Aorta (tissue), 5 donors: ENCODE results near the gene COA6. TPM values are rescaled to one million over a fixed set of nuclear protein-coding genes. Genes with fewer than 3 reads are reported as not detected.
"Not testable (repeated sequence)": the region's sequence is repeated elsewhere in the genome, so short reads cannot be mapped to it uniquely, and the experiment has no call there.

Experiments
- ATAC-seq: fragments of 200-7000 bp; cut with Tn5 transposase; one replicate; pipeline ENCODE4 v1.9.1; 2022; ENCODE audit warnings: moderate library complexity; ENCODE audit not compliant: low FRiP score
- DNase-seq, 2 donors: peaks; one replicate each; pipeline ENCODE4 v3.0.0-alpha.2; 2020
- H3K27ac ChIP-seq, 2 donors: one replicate each; pipeline ENCODE4 v1.5.1; 2013; ENCODE audit warnings: low read length in 2 of 2, mild to moderate bottlenecking in 2 of 2, moderate library complexity in 2 of 2, control low read depth in 1 of 2, inconsistent platforms in 1 of 2, low read depth in 1 of 2
- H3K27me3 ChIP-seq, 2 donors: one replicate each; pipeline ENCODE4 v1.6.1; 2013; ENCODE audit warnings: control low read depth in 1 of 2, low read length in 1 of 2, mild to moderate bottlenecking in 1 of 2, moderate library complexity in 1 of 2; ENCODE audit not compliant: insufficient read depth in 2 of 2, control insufficient read depth in 1 of 2
- H3K36me3 ChIP-seq, 2 donors: one replicate each; pipeline ENCODE4 v1.6.1; 2013; ENCODE audit warnings: control low read depth in 1 of 2, low read length in 1 of 2, mild to moderate bottlenecking in 1 of 2; ENCODE audit not compliant: insufficient read depth in 2 of 2, control insufficient read depth in 1 of 2
- H3K4me1 ChIP-seq, 2 donors: one replicate each; pipeline ENCODE4 v1.6.1; 2013; ENCODE audit warnings: low read length in 2 of 2, control low read depth in 1 of 2, mild to moderate bottlenecking in 1 of 2, moderate library complexity in 1 of 2; ENCODE audit not compliant: insufficient read depth in 2 of 2, control insufficient read depth in 1 of 2
- H3K4me3 ChIP-seq, 2 donors: one replicate each; pipeline ENCODE4 v1.5.1; 2013; ENCODE audit warnings: low read length in 2 of 2, control low read depth in 1 of 2, mild to moderate bottlenecking in 1 of 2
- H3K9me3 ChIP-seq: one replicate; pipeline ENCODE4 v1.6.1; 2013; ENCODE audit warnings: mild to moderate bottlenecking, low read length; ENCODE audit not compliant: control insufficient read depth
- WGBS, 2 donors: extraction: QIAGEN DNeasy Blood & Tissue Kit; methylation state at CpG; one replicate each; pipeline ENCODE4 v1.1.7; 2013; 5-methylcytosine and 5-hydroxymethylcytosine counted together
- intact Hi-C, 2 donors: fragments of 100-400 bp; cut with DNase I; formaldehyde crosslinking; loops; one replicate each; pipeline versions ENCODE4 v1.14.2 to v1.15.0; 2022
- polyA plus RNA-seq, 2 donors: library from polyadenylated mRNA; stranded (reverse); fragments of 200-250 nt; gene quantifications; one replicate each; pipeline ENCODE4 v1.2.3, GENCODE V29; 2013
- total RNA-seq, 2 donors: library from RNA; stranded (reverse); fragmentation: NEBNext Ultra II Directional; extraction: Animal tissue kit (Norgen Biotek cat#: 25700); gene quantifications; one replicate each; pipeline ENCODE4 v1.2.1, GENCODE V29; 2021
- donor health status: healthy with polysubstance abuse.
- donor health status: Bipolar disorder and iron deficiency.
- donor health status: DM: no; HTN: no; CAD: no.
- donor health status: DM: no; HTN: no; CAD: no.
- donor health status: DM: yes; HTN: yes; CAD: no.

The COA6 gene
- total and polyA plus RNA-seq, 4 donors, result 12.3 to 53.8 (median 14.1) TPM

DNA sequence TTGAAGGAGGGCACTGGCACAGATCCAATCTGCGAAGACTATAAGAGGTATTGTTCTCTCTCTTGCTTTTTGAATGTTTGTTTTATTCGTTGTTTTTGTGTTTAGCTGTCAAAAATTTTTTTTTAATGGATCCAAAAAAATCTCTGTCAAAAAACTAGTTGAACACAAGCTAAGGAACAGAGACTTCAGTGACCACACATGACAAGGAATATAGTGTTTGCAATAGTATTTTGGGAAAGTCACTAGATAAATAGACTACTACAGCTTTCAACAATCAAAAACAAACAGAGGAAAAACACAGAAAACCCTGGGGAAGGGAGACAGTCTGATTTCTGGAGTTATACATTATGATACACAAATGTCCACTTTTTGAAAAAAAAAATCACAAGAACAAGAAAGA lies 36.9 kb upstream of the COA6 start:
- Histone ChIP-seq H3K4me1 (no peaks in the 10 kb centered on the region), H3K27me3 (no peaks in the 10 kb centered on the region), H3K9me3 (peaks cover 2% of the 10 kb centered on the region), H3K36me3 (no peaks in the 10 kb centered on the region), H3K27ac (no peak overlapping the region), H3K4me3 (no peak overlapping the region)
- ATAC-seq, result no peak
- WGBS, 2 donors, result 79 to 81% methylated on average over 2 of the region's 2 CpGs
- intact Hi-C loops, result no loop called here
- DNase-seq, result no peak

DNA sequence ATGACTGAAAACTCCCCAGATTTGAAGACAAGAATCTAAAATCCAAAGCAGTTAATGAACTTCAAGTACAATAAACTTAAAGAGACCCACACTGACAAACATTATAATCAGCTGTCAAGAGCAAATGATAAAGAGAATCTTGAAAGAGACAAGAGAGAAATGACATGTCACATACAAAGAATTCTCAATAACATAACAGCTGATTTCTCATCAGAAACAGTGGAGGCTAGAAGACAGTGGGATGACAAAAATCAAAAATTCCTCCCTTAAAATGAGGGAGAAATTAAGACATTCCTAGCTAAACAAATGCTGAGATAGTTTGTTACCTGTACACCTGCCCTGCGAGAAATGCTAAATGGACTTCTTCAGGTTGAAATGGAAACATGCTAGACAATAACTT lies 36.0 kb upstream of the COA6 start:
- H3K27ac ChIP-seq, result no peak overlapping the region
- no peaks in the 10 kb centered on the region for H3K27me3 ChIP-seq
- no peaks in the 10 kb centered on the region for H3K4me1 ChIP-seq
- H3K36me3 ChIP-seq, result no peaks in the 10 kb centered on the region
- no peak overlapping the region for H3K4me3 ChIP-seq
- DNase-seq (no peak), ATAC-seq (no peak)
- intact Hi-C loops, result no loop called here
- WGBS, 2 donors, result 95% methylated on average over 1 of the region's 1 CpG
- H3K9me3 ChIP-seq, result peaks cover 2% of the 10 kb centered on the region

DNA sequence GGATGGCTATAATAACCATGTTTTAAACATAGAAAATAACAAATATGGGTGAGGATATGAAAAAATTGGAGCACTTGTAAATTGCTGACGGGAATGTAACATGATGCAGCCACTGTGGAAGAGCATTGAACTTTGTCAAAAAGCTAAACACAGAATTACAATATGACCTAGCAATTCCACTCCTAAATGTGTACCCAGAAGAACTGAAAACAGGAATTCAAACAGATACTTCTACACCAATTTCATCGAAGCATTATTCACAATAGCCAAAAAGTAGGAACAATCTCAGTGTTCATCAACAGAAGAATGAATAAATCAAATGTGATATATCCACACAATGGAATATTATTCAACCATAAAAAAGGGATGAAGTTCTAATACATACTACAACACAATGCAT lies 32.7 kb upstream of the COA6 start:
- intact Hi-C loops, result no loop called here
- Histone ChIP-seq H3K36me3 (no peaks in the 10 kb centered on the region), H3K27me3 (no peaks in the 10 kb centered on the region), H3K4me1 (no peaks in the 10 kb centered on the region), H3K4me3 (no peak overlapping the region), H3K9me3 (peaks cover 3% of the 10 kb centered on the region), H3K27ac (no peak overlapping the region)
- ATAC-seq (no peak), DNase-seq (no peak)
- 87% methylated on average over 2 of the region's 2 CpGs for WGBS, 2 donors

DNA sequence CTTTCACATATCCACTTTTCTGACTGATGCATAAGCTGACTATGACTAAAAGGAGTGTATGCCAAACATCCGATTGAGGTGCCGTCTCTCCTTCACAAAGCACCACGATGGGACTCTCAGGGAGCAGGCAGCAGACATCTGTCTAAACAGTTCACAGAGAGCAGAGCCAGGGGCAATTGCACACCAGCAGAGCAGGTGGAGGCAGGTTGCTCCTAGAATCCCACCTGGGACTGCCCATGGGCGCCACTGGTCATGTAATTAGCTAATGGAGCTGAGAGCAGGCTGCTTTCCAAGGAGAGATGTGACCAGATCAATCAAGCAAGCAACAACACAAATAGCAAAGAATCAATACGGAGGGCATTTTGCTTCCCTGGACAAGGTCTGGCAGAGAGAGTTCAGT lies 30.5 kb upstream of the COA6 start:
- intact Hi-C loops, result no loop called here
- Histone ChIP-seq H3K27ac (no peak overlapping the region), H3K36me3 (no peaks in the 10 kb centered on the region), H3K9me3 (peaks cover 1% of the 10 kb centered on the region), H3K27me3 (no peaks in the 10 kb centered on the region), H3K4me3 (no peak overlapping the region), H3K4me1 (no peaks in the 10 kb centered on the region)
- DNase-seq (no peak), ATAC-seq (no peak)
- WGBS, 2 donors, result 67% methylated on average over 5 of the region's 5 CpGs

DNA sequence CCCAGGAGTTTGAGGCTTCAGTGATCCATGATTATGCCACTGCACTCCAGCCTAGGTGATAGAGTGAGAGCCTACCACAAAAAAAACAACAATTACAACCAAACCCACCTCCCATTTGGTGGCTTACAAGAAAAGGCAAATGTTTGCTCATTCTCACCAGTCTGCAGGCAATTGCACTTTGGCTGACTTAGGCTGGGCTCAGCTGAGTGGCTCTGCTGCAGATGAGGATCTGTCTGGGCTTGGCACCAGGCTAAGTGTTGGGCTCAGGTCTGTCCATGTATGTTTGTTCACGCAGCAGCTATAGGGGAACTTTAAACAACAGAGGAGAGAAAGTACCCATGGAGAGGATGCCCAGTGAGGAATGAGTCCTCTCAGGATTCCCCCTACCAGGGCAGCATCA lies 28.0 kb upstream of the COA6 start:
- ATAC-seq, result no peak
- peaks cover 3% of the 10 kb centered on the region for H3K9me3 ChIP-seq
- WGBS, 2 donors, result 92 to 94% methylated on average over 1 of the region's 1 CpG
- H3K4me3 ChIP-seq, result no peak overlapping the region
- no peak for DNase-seq
- H3K27ac ChIP-seq, result no peak overlapping the region
- no peaks in the 10 kb centered on the region for H3K27me3 ChIP-seq
- intact Hi-C loops, result no loop called here
- H3K4me1 ChIP-seq, result no peaks in the 10 kb centered on the region
- H3K36me3 ChIP-seq, result no peaks in the 10 kb centered on the region

DNA sequence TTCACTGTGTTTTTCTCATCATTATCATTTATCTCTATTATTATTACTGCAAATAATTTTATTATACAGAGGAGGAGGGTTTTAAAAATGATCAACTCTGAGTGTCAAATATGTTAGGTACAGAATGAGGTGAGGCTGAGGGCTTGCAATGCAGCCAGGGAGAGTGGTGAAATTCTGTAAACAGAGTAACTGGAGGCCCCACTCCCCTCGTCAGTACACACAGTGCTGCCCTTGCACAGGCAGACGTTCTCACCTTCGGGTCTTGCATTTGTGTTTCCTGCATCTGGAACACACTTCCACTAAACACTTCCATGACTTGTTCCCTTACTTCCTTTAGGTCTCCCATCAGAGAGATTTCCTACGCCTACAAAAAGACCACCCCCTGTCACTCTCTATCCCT lies 24.3 kb upstream of the COA6 start:
- Histone ChIP-seq H3K4me3 (no peak overlapping the region), H3K27me3 (no peaks in the 10 kb centered on the region), H3K27ac (no peak overlapping the region), H3K4me1 (no peaks in the 10 kb centered on the region), H3K9me3 (peaks cover 3% of the 10 kb centered on the region), H3K36me3 (no peaks in the 10 kb centered on the region)
- intact Hi-C loops, result no loop called here
- DNase-seq (no peak), ATAC-seq (no peak)
- WGBS, 2 donors, result 57 to 60% methylated on average over 4 of the region's 4 CpGs

DNA sequence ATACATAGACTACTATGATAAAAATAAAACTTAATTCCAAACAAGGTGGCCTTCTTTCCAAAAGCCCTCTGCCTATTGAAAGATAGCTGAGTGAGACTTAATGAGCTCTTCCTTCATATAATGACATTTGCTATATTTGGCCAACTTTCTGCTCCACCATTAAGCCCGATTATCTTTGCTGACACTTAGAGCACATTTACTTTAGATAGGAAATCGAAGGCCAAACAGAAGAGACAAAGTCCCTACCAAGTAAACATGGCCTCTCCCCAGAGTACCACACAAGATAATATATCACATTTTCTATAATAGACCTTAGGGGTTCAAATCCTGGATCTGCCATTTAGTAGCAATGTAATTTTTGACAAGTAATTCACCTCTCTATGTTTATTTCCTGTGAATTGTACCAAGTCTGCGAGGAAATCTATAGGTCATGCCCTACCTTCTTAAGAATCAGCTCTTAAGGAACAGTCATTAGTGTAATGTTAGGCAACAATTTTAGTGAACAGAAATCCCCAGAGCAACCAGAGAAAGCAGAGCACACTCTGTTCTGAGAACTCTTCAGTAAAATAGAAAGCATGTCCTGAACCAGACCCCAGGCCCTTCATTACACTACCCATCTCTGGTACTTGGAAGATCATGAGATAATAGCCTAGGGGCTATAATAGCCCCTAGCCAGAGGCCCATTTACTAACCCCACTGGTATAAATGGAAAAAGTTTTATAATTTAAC lies 17.3 kb upstream of the COA6 start:
- no peak overlapping the region for H3K4me3 ChIP-seq
- intact Hi-C loops, result no loop called here
- no peaks in the 10 kb centered on the region for H3K9me3 ChIP-seq
- no peaks in the 10 kb centered on the region for H3K36me3 ChIP-seq
- 85 to 86% methylated on average over 3 of the region's 3 CpGs for WGBS, 2 donors
- H3K4me1 ChIP-seq, result no peaks in the 10 kb centered on the region
- ATAC-seq (no peak), DNase-seq (no peak)
- peaks cover 0 to 2% of the 10 kb centered on the region in 2 donors for H3K27me3 ChIP-seq
- no peak overlapping the region for H3K27ac ChIP-seq

DNA sequence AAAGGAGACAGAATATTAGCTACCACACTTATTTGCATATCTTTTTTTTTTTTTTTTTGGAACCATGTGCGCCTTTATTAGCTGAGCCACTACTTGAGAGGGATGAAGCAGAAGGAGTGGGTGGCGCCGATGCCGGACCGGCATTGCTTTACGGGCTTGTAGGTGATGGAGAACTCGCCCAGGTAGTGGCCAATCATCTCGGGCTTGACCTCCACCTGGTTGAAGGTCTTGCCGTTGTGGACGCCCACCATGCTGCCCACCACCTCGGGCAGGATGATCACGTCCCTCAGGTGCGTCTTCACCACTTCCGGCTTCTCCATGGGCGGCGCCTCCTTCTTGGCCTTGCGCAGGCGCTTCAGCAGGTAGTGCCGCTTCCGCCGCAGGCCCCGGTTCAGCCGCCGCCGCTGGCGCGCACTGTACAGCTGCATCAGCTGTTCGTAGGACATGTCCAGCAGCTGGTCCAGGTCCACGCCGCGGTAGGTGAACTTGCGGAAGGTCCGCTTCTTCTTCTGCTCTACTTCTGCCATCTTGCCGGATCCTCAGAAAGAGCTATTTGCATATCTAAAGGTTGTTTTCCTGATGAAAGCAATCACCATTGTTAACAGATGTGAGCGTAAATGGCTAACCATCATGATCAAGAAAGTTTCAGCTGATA lies 16.5 kb upstream of the COA6 start:
- ATAC-seq, H3K36me3 ChIP-seq, H3K4me1 ChIP-seq, H3K27me3 ChIP-seq, H3K4me3 ChIP-seq, H3K9me3 ChIP-seq, DNase-seq, intact Hi-C loops, H3K27ac ChIP-seq: not testable (repeated sequence)
- 41 to 48% methylated on average over 35 of the region's 35 CpGs for WGBS, 2 donors

DNA sequence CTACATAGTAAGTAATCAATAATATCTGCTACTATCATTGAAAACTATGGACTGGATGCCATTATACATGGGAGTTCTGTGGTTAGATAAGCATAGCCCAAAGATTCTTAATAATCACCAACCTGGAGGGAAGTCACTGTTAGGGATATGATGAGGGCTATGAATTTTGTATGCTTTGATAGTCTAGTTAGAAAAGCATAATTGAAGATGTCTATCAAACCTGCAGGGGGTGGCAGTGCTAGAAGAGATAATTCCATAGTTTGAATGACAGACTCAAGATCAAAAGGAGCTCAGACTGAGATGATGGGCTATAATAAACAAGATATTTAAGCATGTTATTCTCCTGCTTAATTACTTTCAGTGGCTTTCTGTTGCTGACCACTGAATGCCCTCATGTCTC lies 15.4 kb upstream of the COA6 start:
- Histone ChIP-seq H3K36me3 (no peaks in the 10 kb centered on the region), H3K27me3 (peaks cover 0 to 2% of the 10 kb centered on the region in 2 donors)

More for the DNA sequence above, 15.4 kb upstream of the COA6 start:
- intact Hi-C loops, result no loop called here
- no peak overlapping the region for H3K27ac ChIP-seq
- H3K4me1 ChIP-seq, result no peaks in the 10 kb centered on the region
- no peak overlapping the region for H3K4me3 ChIP-seq
- H3K9me3 ChIP-seq, result no peaks in the 10 kb centered on the region
- ATAC-seq (no peak), DNase-seq (no peak)
